Measurements from ENCODE around the gene NDUFS5.
"Not testable (repeated sequence)": the region's sequence is repeated elsewhere in the genome, so short reads cannot be mapped to it uniquely, and the experiment has no call there.

Gene NDUFS5

DNA sequence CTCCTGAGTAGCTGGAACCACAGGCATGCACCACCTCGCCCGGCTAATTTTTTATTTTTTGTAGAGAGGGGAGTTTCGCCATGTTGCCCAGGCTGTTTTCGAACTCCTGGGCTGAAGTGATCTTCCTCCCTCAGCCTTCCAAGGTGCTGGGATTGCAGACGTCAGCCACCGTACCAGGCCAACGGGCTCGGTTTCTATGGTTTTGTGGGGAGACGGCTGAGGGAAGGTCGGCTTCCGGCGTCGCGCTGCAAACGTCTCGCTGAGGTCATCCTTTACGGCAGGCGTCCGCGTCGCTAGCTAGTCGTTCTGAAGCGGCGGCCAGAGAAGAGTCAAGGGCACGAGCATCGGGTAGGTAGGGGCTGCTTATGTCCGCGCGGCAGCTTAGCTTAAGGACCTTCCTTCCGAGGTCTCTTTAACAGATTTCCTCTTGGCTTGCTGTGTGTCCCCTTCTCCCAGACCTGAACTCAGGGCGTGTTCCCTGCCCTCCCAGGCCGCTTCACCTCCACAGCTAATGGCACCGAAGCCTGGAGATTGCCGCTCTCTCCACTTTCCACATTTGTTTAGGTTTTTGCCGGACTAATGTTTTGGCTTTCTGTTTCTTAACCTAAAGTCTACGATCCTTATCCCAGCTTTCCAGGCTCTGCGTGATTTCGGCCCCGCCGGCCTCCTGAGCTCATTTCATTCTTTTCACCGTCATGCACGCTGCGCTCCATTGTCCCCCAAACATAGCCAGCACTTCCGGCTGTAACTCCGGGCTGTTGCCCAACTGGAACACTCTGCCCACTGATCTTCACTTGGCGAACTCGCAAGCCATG, at the start of gene NDUFS5:
NDUFS5 (plus strand) TSS at position 300 of the 815 bp plus-strand sequence. CDS start 2,375 bp downstream, outside the sequence.
- peaks cover 7% of the 10 kb centered on the region for H3K36me3 ChIP-seq (ENCODE audit: control insufficient read depth, insufficient read depth, low read length)
- peaks cover 5% of the 10 kb centered on the region for H3K4me1 ChIP-seq (ENCODE audit: control insufficient read depth, insufficient read depth, low read length)
- H3K4me3 ChIP-seq (ENCODE audit: low read length): peak within 1 kb of the TSS; percentile 97
- peak within 1 kb of the TSS; percentile 100 for H3K9ac ChIP-seq (ENCODE audit: low read length)
- no peaks in the 10 kb centered on the region for H3K27me3 ChIP-seq (ENCODE audit: control insufficient read depth, insufficient read depth, low read length)
- H3K27ac ChIP-seq (ENCODE audit: low read depth, low read length): peak within 1 kb of the TSS; percentile 97

DNA sequence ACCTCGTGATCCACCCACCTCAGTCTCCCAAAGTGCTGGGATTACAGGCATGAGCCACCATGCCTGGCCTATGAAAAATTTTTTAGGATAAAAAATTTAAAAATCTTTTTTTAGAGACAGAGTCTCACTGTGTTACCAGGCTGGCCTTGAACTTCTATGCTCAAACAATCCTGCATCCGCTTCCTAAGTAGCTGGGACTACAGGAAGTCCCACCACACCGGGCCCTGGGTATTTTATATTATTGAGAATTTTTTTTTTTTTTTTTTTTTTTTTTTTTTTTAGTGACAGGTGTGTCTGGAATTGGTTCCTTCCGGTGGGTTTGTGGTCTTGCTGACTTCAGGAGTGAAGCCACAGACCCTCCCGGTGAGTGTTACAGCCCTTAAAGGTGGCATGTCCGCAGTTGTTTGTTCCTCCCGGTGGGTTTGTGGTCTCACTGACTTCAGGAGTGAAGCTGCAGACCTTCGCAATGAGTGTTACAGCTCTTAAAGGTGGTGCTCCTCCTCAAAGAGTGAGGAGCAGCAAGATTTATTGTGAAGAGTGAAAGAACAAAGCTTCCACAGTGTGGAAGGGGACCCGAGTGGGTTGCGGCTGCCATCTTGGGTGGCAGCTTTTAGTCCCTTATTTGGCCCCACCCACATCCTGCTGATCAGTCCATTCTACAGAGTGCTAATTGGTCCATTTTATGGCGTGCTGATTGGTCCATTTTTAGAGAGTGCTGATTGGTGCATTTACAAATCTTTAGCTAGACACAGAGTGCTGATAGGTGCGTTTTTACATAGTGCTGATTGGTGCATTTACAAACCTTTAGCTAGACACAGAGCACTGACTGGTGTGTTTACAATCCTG, 48.5 kb upstream of the NDUFS5 start:
- not testable (repeated sequence) for H3K4me3 ChIP-seq (ENCODE audit: low read length); H3K4me1 ChIP-seq (ENCODE audit: control insufficient read depth, insufficient read depth, low read length); H3K27me3 ChIP-seq (ENCODE audit: control insufficient read depth, insufficient read depth, low read length); H3K27ac ChIP-seq (ENCODE audit: low read depth, low read length); H3K9ac ChIP-seq (ENCODE audit: low read length); H3K36me3 ChIP-seq (ENCODE audit: control insufficient read depth, insufficient read depth, low read length)

DNA sequence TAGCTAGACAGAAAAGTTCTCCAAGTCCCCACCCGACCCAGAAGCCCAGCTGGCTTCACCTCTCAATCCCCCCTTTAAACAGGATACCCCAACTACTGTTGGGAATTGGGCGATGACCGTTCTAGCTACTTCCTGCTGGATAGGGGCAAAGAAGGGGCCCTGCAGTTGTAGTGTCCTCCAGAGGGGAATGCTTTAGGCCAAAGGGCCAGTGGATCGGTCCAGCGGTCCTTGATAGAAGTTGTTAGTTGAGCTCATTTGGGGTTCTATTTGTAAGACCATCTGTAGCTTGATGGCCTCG, 48.0 kb upstream of the NDUFS5 start:
- H3K36me3 ChIP-seq (ENCODE audit: control insufficient read depth, insufficient read depth, low read length); H3K27ac ChIP-seq (ENCODE audit: low read depth, low read length); H3K4me3 ChIP-seq (ENCODE audit: low read length); H3K9ac ChIP-seq (ENCODE audit: low read length); H3K4me1 ChIP-seq (ENCODE audit: control insufficient read depth, insufficient read depth, low read length); H3K27me3 ChIP-seq (ENCODE audit: control insufficient read depth, insufficient read depth, low read length): not testable (repeated sequence)

DNA sequence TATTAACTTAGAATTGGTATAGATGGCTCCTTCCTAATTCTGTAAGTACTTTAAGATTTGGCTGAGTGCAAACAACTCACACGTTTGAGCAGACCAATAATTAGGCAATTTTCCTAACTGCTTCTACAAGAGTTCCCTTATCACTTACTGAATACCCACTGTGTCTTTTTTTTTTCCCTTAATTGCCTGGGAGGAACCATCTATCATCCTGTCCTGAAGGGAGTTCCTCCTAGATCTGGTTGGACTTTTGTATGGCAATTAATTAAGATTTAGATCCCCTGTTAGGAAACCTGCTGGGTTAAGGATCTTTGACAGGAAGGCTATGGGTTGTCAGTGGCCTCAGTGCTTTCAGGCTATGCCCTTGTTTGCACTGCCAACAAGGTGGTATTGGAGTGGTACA, 46.8 kb upstream of the NDUFS5 start:
- H3K4me3 ChIP-seq (ENCODE audit: low read length); H3K9ac ChIP-seq (ENCODE audit: low read length); H3K27ac ChIP-seq (ENCODE audit: low read depth, low read length); H3K27me3 ChIP-seq (ENCODE audit: control insufficient read depth, insufficient read depth, low read length); H3K4me1 ChIP-seq (ENCODE audit: control insufficient read depth, insufficient read depth, low read length); H3K36me3 ChIP-seq (ENCODE audit: control insufficient read depth, insufficient read depth, low read length): not testable (repeated sequence)

DNA sequence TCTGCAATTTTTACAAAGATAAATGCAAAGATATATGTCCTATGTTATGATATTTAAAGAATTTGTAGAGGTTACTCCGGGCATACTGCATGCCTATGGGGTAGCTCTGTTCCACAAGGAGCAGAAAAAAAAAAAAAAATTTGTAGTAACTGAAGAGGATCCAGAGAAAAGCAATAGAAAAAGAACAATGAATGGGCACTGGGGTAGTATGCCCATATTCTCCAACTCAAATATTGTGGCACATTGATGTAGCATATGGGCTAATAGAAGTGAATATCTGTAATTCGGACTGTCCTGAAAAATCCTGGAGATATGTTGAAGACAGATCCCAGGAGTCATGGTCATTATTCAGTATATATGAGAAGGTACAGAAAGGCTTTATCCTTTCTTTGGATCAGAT, 36.2 kb upstream of the NDUFS5 start:
- H3K4me3 ChIP-seq (ENCODE audit: low read length): no peak overlapping the region
- H3K27ac ChIP-seq (ENCODE audit: low read depth, low read length): peak overlapping the region; percentile 94
- peaks cover 2% of the 10 kb centered on the region for H3K4me1 ChIP-seq (ENCODE audit: control insufficient read depth, insufficient read depth, low read length)
- no peak overlapping the region for H3K9ac ChIP-seq (ENCODE audit: low read length)
- no peaks in the 10 kb centered on the region for H3K27me3 ChIP-seq (ENCODE audit: control insufficient read depth, insufficient read depth, low read length)
- no peaks in the 10 kb centered on the region for H3K36me3 ChIP-seq (ENCODE audit: control insufficient read depth, insufficient read depth, low read length)

DNA sequence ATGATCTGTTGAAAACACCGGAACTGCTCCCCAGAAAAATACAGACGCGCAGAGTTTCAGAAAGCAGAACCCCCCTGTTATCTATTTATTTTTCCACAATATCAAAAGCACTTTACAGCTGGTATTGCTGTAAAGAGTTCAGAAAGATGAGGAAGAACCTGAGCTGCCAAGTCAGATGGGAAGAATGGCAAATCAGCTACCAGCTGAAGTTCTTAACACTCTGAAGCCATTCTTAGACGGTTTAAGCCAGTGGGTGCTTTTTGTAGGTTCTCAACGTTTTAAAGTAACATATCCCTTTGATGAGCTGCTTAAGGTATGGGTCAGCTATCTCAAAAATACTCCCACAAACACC, 35.8 kb upstream of the NDUFS5 start:
- Histone ChIP-seq H3K9ac (ENCODE audit: low read length) (no peak overlapping the region), H3K4me3 (ENCODE audit: low read length) (peak overlapping the region; percentile 82), H3K36me3 (ENCODE audit: control insufficient read depth, insufficient read depth, low read length) (no peaks in the 10 kb centered on the region), H3K4me1 (ENCODE audit: control insufficient read depth, insufficient read depth, low read length) (peaks cover 2% of the 10 kb centered on the region), H3K27me3 (ENCODE audit: control insufficient read depth, insufficient read depth, low read length) (no peaks in the 10 kb centered on the region), H3K27ac (ENCODE audit: low read depth, low read length) (peak overlapping the region; percentile 94)

DNA sequence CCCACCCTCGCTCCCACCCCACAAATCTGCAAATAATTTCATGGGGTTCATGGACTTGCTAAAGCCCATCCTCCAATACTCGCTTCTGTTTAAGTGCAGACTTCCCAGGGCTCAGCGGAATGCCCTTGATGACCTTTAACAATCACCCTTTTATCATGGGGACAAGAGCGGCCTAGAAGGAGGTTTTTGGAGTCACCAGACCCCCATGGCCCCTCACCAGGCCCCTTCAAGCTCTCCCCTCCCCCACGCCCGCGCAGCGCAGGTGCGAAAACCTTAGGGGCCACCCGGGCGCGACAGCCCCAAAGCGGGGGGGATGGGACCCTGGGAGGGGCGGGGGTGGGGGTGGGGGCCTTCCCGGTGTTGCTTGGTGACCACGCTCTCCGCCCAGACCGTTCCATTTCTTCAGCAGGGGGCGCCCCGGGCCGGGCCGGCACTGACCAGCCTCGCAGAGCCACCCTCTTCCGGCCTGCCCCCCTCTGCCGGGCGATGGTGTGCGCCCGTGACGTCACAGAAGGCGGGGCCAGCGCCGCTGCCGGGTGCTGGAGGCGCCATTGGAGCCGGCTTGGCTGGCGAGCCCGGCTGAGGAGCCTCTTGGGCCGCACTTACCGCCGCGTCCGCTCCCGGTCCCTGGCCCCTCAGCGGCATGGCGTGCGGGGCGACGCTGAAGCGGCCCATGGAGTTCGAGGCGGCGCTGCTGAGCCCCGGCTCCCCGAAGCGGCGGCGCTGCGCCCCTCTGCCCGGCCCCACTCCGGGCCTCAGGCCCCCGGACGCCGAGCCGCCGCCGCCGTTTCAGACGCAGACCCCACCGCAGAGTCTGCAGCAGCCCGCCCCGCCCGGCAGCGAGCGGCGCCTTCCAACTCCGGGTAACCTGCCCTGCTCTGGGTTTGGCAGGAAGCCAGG, 35.2 kb upstream of the NDUFS5 start, which contains the start of gene AKIRIN1:
AKIRIN1 (plus strand) TSS at position 539 of the 900 bp plus-strand sequence; CDS start at position 644, 105 bp downstream.
- Histone ChIP-seq H3K27me3 (ENCODE audit: control insufficient read depth, insufficient read depth, low read length) (no peaks in the 10 kb centered on the region), H3K36me3 (ENCODE audit: control insufficient read depth, insufficient read depth, low read length) (no peaks in the 10 kb centered on the region), H3K9ac (ENCODE audit: low read length) (peak within 1 kb of the TSS; percentile 19), H3K4me1 (ENCODE audit: control insufficient read depth, insufficient read depth, low read length) (peaks cover 2% of the 10 kb centered on the region), H3K4me3 (ENCODE audit: low read length) (peak within 1 kb of the TSS; percentile 86), H3K27ac (ENCODE audit: low read depth, low read length) (peak within 1 kb of the TSS; percentile 94)

DNA sequence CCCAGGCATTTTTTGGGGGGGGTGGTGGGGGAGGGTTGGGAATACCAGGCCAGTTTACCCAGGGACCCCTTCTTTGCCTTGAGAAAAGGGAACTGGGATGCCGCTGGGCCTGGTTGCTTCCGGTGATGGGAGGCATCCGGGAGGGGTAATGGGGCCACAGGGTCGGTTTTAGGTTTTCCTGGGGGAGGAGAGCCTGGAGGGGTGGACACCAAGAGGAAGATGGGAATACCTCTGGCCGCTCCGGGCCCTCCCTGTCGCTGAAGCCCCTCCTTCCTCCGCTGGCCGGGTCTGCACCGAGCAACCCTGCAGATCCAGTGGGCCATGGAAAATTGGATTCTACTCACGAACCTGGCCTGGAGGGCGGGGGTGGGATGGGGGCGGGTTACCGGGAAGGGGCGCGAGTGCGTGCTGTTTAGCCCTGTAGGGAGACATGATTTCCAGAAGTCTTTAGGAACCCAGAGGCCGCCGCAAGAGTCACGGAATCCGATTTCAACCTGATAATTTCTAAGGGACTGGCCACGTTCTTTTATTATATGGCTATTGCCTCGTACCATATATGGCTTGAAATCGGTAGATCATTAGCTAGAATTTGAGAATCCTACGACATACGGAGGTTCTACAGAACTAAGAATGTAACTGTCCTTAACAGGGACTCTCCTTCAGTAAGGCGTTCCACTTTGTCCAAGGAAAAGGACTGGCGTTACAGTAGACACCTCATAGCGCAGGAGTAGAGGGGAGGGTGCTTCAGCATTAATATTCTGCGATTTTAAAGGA, 34.3 kb upstream of the NDUFS5 start:
- Histone ChIP-seq H3K4me3 (ENCODE audit: low read length) (peak overlapping the region; percentile 86), H3K27me3 (ENCODE audit: control insufficient read depth, insufficient read depth, low read length) (no peaks in the 10 kb centered on the region), H3K9ac (ENCODE audit: low read length) (peak overlapping the region; percentile 19), H3K4me1 (ENCODE audit: control insufficient read depth, insufficient read depth, low read length) (peaks cover 2% of the 10 kb centered on the region), H3K27ac (ENCODE audit: low read depth, low read length) (peak overlapping the region; percentile 92), H3K36me3 (ENCODE audit: control insufficient read depth, insufficient read depth, low read length) (no peaks in the 10 kb centered on the region)

DNA sequence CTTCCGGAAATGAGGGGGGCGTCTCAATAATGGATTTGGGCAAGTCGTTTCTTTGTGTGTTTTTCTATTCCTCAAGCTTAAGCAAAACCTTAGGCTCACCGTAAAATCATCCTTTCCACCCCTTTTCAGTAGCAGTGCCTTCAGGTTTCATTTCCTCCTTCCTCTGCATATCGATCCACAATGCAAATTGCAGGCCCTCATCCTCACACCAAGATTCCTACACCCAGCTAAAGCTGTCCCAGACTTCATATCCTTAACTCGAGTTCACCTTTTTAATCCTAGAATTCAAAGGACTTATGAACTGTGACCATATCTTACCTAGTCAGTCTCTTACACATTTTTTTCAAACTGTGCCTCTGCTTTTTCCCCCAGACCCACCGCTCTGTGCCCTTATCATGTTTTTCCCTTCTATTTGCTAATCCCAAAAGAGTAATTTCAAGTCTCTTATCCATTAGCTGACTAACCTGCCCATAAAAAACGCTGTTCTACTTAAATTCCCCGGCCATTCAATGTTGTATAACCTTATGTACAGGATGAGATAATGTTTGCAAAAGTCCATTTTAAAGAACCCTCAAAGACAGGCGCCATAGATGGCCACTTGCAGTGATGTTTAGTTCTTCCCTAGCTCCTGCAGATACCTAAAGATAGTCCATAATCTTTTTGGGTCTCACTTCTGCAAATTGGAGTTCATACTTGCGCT, 33.6 kb upstream of the NDUFS5 start:
- Histone ChIP-seq H3K27me3 (ENCODE audit: control insufficient read depth, insufficient read depth, low read length) (no peaks in the 10 kb centered on the region), H3K27ac (ENCODE audit: low read depth, low read length) (peak overlapping the region; percentile 62), H3K36me3 (ENCODE audit: control insufficient read depth, insufficient read depth, low read length) (no peaks in the 10 kb centered on the region), H3K9ac (ENCODE audit: low read length) (peak overlapping the region; percentile 19), H3K4me1 (ENCODE audit: control insufficient read depth, insufficient read depth, low read length) (peaks cover 2% of the 10 kb centered on the region), H3K4me3 (ENCODE audit: low read length) (peak overlapping the region; percentile 86)

DNA sequence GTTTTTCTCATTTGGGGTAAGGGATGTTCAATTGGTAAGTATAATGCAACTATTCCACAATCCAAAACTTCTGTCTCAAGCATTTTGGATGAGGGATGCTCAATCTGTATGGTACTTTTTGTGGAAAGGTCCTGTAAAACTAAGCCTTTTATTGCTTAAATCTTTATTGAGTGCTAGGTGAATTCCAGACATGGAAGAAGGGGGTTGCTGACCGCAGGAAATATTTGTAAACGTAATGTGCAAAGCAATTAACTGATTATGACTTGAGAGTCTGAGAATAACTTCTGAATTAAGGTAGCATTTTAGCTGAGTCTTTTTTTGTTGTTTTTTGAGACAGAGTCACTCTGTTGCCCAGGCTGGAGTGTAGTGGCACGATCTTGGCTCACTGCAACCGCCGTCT, 32.0 kb upstream of the NDUFS5 start:
- Histone ChIP-seq H3K4me1 (ENCODE audit: control insufficient read depth, insufficient read depth, low read length) (peaks cover 6% of the 10 kb centered on the region), H3K36me3 (ENCODE audit: control insufficient read depth, insufficient read depth, low read length) (peaks cover 3% of the 10 kb centered on the region), H3K4me3 (ENCODE audit: low read length) (no peak overlapping the region), H3K27ac (ENCODE audit: low read depth, low read length) (no peak overlapping the region), H3K27me3 (ENCODE audit: control insufficient read depth, insufficient read depth, low read length) (no peaks in the 10 kb centered on the region), H3K9ac (ENCODE audit: low read length) (no peak overlapping the region)
